Right hindlimb (tissue), 1 donor: Measurements from ENCODE around the gene CCDC120.

Source experiments
- DNase-seq: peaks from one replicate; pipeline ENCODE4 v3.0.0-alpha.2; 2018

Gene CCDC120

DNA sequence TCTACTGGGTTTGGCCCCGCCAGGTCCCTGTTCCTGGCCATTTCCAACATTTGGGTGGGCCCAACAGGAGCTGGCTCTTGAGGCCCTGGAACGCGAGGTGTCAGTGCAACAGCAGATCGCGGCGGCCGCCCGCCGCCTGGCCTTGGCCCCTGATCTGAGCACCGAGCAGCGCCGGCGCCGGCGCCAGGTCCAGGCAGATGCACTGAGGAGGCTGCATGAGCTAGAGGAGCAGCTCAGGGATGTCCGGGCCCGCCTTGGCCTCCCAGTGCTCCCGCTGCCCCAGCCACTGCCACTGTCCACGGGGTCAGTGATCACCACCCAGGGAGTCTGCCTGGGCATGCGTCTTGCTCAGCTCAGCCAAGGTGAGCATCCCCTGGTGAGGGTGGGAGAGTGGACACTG lies 5.5 kb downstream of the CCDC120 start:
- DNase-seq = no peak

DNA sequence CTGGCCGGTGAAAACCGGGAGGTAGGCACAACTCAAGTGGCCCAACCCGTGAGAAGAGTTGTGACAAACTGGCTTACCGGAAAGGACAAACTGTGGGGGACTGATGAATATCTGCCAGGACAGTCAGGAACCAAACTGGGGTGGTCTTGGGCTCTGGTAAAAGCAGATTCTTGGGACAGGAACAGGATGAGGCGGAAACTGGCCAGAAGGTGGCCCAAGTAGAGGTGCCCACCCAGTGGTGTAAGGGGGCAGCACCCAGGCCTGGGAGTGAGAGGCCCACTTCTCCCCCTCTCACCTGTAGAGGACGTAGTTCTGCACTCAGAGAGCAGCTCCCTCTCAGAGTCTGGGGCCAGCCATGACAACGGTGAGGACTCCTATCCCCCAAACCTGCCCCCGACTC lies 5.9 kb downstream of the CCDC120 start:
- DNase-seq = no peak

DNA sequence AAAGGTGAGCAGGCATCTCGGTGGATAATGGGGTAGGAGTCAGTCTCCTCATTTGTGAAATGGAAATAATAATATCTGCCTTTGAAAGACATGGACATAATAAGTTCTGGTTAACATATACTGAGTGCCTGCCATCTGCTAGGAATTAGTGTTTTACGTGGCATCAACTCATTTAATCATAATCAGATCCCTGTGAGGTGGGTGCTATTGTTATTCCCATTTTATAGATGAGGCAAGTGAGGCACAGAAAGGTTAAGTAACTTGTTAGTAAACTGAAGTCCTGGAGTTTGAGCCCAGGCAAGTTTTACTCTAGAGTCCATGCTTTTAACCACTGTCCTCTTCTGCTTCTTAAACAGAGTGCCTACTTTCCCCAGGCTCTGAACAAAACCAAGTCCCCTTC lies 7.5 kb downstream of the CCDC120 start:
- DNase-seq = no peak

DNA sequence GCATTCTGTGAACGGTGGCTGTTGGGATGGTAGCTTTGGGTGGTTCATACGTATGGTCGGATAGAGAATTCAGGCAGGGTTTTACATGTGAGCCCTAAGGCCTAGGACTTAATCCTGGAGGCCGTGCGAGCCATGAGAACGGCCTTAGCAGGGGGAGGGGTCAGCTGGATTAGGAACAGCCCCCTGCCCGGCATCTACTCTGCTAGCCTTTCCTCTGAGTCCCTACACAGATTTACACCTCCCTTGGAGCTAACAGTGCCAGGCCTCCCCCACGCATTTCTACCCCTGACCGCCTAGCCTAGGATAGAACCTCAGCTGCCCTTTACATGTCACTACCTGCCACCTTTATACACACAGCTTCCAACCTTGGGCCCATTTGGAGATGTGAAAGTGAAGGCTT lies 7.9 kb downstream of the CCDC120 start:
- no peak for DNase-seq

DNA sequence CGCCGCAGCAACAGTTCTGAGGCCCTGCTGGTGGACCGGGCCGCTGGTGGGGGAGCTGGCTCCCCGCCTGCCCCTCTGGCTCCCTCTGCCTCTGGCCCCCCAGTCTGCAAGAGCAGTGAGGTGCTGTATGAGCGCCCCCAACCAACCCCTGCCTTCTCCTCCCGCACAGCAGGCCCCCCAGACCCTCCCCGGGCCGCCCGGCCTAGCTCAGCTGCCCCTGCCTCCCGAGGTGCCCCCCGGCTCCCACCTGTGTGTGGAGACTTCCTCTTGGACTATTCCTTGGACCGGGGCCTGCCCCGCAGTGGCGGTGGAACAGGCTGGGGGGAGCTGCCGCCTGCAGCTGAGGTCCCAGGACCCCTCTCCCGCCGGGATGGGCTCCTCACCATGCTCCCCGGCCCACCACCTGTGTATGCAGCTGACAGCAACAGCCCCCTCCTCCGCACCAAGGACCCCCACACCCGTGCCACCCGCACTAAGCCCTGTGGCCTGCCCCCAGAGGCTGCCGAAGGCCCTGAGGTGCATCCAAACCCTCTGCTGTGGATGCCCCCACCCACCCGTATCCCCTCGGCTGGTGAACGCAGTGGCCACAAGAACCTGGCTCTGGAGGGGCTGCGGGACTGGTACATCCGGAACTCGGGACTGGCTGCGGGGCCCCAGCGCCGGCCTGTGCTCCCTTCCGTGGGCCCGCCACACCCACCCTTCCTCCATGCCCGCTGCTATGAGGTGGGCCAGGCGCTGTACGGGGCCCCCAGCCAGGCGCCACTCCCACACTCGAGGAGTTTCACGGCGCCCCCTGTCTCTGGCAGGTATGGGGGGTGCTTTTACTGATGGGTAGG lies 8.7 kb downstream of the CCDC120 start:
- DNase-seq = no peak

DNA sequence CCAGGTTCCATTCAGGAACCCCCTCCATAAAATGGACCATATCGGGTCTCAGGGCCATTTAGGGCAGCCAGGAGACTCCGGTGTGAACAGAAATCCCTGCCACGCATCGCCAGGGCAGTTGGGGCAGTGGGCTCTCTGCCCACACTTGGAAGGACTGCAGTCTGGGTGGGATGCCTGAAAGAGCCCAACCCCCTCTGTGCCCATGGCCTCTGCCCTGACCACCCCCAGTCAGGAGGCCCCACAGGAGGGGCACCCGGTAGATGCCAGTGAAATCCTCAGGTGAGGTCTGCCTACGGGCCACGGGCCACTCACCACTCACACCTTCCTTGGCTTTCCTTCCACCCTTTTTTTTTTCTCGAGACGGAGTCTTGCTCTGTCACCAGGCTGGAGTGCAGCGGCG lies 10.2 kb downstream of the CCDC120 start:
- no peak for DNase-seq

DNA sequence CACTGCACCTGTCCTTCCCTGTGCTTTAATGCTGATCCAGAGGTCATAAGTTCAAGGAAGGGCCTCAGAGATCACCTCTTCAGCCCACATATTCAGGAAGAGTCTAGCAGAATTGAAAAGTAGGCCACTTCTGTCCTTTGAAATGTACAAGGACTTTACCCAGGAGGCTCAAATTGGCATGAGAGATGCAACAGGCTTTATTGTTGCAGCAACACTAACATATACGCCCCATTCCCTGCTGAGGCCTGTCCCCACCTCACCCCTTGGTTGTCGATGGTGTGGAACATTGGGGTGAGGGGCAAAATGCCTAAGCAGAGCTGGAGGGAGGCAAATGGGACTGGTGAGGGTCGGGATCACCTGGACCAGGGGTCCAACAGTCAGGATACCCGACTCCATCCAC lies 12.2 kb downstream of the CCDC120 start:
- DNase-seq = no peak

DNA sequence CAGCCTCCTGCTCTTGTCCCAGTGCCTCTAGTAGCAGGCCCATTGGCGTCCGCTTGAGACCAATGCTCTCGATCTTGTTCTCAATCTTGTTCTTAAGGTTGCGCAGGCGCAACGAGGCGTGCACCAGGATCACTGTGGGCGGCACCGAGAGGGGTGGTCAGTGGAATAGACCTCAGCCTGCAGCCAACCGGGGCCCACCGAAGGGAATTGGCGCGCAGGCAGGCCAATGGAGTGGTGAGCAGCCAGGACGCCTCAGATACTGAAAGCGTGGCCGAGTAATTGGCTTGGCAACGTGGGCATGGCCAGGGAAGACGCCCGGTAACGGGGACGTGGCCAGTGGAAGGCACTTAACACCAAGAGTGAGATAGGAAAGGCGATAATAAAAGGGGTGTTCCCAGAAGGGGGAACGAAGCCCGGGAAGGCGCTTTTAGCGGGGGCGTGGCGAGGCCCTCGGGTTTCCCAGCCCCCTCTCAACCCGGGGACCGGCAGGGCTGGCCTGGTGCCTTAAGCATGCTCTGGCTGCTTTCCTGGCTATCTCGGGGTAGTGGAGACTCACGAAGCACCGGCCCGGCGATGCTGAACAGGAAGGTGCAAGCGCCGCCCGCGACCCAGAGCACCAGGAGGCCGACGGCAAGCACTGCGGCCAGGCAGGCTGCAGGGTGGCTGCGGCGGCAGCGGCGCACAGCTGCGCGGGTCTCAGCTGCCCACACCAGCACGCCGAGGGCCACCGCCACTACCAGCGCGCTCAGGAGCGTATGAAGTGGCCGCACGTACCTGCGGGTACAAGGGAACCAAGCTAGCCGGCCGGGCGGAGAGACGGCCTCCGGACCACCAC lies 13.3 kb downstream of the CCDC120 start:
- DNase-seq = peak; percentile 90

DNA sequence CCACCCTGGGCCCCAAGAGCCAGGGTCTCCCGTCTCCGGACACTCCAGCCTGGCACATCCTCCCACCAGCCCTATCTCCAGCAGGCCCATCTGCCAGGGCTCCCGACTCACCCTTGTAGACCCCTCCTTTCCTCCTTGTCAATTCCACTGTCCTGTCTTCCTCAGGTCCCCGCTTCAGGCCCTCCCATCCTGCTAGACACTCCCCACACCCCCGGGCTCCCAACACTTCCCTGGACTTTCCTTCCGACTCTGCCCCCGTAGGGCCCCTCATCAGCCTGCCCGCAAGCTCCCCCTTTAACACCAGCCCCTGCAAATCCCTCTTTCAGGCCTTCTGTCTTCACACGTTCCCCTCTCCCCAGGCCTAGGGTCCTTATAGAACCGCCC lies 13.9 kb downstream of the CCDC120 start:
- DNase-seq = no peak

DNA sequence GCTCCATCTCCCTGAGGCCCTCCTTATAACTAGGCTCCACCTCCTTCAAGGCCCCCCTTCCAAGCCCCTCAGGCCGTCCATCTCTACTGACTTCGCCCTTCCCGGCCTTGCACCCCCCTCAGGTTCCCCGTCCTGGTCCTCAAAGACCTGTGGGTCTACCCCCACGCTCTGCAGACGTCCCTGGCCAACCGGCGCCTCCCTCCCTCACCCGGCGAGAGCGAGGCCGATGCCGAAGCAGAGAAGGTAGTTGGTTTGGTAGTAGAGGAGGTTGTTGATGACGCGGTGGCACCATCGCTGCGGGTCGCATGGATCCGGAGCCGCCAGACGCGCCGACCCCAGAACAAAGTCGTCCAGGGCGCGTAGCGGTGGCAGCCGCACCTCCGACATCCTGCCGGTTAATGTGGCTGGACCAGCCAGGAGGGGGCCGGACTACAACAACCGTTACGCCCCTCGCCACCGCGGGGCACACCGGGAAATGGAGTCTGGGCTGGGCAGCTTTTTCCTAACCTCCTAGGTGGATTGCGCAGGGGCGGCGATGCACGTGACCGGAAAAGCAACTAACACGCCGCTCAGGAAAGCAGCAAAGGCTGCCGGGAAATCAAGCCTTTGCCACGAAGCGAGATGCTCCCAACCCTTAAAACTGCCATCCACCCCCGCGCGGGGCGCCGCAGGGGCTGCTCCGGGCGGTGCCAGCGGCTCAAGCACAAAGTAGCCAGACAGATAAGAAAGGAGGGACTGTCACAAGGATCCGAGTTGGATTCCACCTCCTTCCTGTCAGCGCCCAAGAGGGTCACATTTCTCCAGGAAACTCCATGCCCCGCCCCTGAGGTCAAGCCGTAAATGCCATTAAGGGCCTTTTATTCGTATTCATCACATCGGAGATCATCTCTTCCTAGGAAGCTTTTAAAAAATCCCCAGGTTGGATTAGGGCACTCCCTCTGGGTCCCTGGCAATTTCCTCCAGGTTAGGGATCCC lies 15.1 kb downstream of the CCDC120 start, which contains the start of gene PRAF2:
Gene PRAF2 (minus strand): TSS at position 402 of the 975 bp plus-strand sequence. CDS start 15 bp downstream, at position 387.
- DNase-seq = peak; percentile 95

DNA sequence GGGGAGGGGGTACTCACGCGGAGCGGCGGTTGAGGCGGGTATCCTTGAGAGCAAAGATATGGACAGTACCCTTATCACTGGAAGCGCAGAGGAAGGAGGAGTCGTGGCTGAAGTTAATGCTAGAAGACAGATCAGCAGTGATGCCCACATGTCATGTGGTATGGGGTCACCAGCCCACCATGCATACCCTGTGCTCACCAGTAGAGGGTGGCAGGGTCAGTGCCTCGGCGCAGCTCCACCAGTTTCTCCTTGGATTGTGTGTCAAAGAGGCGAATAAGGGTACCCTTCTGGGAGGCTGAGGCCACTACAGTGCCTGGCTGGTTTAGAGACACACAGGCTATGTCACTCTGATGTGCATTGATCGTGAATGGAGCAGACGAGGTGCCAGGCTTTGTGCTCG lies 16.5 kb downstream of the CCDC120 start:
- DNase-seq = no peak

DNA sequence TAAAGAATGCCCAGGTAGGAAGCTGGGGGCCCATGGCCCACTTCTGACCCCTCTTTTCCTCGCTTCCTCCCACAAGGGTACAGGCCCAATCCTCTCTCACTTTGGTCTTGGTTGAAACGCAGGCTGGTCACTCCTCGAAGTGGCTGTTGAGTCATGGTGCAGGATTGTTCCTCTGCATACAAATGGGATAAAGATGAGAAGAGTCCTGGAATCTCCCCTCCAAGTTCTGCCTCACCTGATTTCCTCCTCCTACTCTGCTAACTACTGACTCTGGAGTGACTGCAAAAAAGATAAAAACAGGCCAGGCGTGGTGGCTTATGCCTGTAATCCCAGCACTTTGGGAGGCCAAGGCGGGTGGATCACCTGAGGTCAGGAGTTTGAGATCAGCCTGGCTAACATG lies 19.1 kb downstream of the CCDC120 start:
- no peak for DNase-seq

DNA sequence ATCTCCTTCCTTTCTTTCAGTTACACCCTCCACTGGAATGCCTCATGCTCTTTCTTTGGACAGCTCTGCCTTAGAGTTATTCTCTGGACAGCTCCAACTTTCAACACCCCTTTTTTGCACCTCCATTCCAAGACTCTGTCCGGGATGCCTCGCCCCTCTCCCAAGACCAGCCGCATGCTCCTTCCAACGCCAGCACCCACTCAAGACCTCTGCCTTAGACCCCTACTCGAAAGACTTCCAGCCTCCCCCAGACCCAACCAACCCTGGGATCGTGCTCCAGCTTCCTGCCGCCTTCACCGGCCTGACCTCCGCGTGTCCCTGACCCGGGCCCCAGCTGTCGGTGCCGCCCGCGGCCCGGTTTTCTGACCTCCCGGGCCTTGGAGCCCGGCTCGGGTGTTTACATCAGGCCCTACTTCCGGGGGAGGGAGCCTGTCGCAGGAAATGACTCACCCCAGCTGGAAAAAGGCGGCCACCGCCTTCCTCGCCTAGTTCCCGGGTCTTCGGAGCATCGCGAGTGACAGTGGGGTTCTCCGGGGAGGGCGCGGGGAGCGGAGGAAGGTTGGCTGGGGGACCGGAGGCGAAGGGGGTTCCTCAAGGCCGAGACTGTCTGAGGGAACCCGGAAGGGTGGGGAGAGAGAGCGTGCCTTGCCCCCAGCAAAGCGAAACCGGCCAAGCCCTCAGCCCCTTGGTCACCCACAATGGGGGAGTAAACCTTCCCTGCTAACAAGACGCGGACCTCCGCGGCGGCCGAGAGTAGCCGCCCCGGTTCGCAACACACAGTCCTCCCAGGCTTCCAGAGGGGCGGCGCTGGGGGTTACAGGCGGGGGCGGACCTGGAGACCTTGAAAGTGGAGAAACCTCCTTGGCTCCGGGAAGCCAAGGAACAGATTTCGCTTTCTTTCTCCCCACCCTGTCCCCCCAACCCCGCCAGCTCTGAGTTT lies 21.0 kb downstream of the CCDC120 start, which contains the start of gene WDR45:
Gene WDR45 (minus strand): TSS at position 399 of the 940 bp plus-strand sequence. CDS start 1,792 bp downstream, outside the sequence.
- peak; percentile 85 for DNase-seq

DNA sequence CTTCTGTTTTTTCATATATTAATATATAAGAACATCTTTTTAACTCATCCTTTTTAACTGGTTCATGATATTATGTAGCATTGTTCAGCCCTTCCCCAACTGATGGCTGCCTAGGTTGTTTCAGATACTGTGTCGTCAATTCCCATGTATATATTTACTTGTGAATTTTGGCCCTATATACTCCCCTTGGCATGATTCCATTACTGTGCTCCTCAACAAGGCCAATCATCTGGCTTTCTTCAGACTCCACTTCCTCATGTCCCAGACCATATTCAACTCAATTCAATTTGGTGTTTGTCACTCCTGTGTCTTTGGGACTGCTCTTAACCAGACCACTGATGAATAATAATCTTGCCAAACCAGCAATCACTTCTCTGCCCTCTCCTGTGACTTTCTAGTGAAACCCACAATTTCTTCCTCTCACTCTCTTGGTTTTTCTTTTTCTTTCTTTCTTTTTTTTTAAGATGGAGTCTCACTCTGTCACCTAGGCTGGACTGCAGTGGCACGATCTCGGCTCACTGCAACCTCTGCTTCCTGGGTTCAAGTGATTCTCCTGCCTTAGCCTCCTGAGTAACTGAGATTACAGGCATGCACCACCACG lies 23.6 kb downstream of the CCDC120 start:
- DNase-seq = no peak

DNA sequence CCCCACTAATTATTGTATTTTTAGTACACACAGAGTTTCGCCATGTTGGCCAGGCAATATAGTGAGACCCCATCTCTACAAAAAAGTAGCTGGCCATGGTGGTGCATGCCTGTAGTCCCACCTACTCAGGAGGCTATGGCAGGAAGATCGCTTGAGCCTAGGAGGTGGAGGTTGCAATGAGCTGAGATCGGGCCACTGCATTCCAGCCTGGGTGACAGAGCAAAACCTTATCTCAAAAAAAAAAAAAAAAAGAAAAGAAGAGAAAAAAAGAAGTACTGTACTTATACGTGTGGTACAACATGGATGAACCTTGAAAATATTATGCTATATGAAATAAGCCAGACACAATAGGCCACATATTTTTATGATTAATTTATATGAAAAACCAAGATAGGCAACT lies 30.8 kb downstream of the CCDC120 start:
- no peak for DNase-seq

DNA sequence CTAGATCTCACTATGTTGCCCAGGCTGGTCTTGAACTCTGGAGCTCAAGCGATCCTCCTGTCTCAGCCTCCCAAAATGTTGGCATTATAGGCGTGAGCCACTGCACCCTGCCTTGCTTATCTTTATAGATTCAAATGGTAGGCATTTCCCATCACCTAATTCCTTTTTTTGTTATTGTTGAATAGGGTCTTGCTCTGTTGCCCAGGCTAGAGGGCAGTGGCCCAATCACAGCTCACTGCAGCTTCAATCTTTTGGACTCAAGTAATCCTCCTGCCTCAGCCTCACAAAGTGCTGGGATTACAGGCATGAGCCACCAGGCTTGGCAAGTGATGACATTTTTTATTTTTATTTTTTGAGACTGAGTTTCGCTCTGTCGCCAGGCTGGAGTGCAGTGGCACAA lies 37.6 kb downstream of the CCDC120 start:
- no peak for DNase-seq

DNA sequence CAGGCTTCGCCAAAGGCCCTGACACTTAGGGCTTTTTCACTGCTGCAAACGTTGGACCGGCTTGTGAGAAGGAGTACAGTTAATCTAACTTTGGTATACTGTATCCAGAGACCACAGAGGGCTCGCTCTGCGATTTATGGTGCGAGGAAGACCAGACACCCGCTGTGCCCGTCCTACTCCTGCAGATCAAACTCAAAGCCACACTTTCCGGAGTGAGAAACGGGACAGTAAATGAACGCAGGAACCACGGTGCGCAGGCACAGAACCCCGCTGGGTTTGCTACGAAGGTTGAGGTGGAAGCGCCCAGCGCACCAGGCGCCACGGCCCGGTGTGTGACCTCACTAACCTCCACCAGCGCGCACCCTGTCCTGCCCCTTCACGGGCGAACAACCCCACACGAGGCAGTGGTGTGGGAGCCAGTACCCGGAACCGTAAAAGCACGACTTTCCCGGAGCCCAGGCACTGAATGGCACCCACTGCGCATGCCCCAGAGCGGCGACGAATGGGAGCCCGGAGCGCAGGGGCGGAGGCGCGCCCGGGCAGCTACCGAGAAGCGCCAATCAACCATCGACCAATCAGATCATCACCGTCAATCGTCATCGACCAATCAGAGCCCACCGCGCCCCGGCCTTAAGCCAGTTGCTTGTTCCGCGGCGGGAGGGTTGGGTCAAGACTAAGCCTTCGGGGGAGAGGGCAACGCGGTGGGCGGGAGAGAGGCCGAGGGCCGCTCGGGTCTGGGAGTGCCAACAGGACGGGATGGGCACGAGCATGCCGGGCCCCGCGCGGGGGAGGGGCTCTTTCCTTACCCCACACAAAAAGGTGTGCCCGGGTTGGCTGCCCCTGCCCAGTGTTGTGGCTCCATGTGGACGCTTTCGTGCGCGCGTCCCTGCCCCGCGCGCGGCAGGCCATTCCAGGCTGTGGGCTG lies 42.2 kb downstream of the CCDC120 start:
- peak; percentile 93 for DNase-seq

DNA sequence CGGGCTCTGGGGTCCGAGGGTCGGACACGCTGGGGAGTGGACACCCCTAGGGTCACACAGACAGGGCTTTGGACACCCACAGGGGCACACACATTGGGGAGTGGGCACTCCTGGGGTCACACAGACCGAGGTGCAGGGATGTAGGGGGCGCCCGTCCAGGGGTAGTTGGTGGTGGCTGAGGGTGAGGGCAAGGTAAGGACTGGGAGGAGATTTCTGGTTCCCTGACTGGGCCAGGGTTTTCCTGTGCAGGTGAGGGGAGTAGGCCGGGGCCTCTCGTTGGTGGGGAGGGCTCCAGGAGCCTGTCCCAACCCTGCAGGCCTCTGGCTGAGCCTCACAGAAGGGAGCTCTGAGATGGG lies 42.8 kb downstream of the CCDC120 start:
- DNase-seq = no peak

DNA sequence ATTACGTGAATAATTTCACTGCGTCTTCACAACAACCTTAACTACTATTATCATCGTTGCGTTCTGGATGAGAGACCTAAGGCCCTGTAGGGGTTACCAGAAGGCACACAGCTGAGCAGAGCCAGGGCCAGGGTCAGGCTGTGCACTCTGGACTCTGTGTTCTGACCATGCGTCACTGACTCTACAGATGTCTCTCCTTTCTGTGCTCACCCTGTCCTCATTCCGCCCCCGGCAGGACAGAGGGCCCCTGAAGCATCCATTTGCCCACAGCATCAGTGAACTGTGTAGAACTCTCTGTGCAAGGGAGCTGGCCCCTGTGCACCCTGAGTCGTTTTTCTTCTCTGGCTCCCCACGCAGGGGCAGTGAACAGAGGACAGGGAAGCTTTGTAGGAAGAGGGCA lies 43.4 kb downstream of the CCDC120 start:
- DNase-seq = no peak

DNA sequence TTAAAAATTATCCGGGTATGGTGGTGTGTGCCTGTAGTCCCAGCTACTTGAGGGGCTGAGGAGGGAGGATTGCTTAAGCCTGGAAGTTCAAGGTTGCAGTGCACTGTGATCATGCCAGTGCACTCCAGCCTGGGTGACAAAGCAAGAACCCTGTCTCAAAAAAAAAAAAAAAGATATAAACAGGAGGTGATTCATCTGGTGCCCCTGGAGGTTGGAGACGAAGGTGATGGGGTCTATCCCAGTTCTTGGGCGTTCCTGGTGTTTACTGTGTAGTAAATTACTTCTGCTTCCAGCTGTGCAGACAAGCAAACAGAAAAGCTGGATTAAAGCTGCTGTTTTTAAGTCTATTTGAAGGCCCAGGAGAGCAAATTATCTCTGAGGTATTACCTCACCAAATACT lies 44.8 kb downstream of the CCDC120 start:
- no peak for DNase-seq
